RKO (cell line): Measurements from ENCODE around the gene ATCAY.

Source experiments
- DNase-seq: peaks from one replicate; pipeline ENCODE4 v3.0.0-alpha.2; 2016; ENCODE audit warnings: low spot score

The ATCAY gene

GRCh38 chr19:3880471-3881271 is at the start of gene ATCAY:
ATCAY (plus strand) TSS chr19:3880685; CDS start chr19:3885768, 5,083 bp downstream.
- DNase-seq: no peak

- no peak for DNase-seq
Observed at GRCh38 chr19:3831601-3832000, 48.9 kb upstream of the ATCAY start.

DNA sequence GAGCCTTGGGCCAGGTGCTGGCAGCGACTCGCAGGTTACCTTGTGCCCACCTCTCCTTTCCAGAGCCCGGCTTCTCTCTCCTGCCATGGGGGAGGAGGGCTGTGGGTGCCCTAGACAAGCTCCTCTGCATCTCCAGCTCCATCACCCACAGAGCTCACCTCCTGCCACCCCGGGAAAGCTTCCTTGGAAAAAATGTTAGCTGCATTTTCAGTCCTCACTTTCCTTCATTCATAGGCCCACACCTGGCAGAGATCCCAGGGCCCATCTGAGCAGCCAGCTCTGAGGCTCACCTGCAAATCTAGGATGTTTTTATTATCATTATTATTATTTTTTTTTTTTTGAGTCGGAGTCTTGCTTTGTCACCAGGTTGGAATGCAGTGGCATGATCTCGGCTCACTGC is 48.5 kb upstream of the ATCAY start:
- no peak for DNase-seq

GRCh38 chr19:3833578-3834348 is 46.7 kb upstream of the ATCAY start:
- DNase-seq: no peak

DNA sequence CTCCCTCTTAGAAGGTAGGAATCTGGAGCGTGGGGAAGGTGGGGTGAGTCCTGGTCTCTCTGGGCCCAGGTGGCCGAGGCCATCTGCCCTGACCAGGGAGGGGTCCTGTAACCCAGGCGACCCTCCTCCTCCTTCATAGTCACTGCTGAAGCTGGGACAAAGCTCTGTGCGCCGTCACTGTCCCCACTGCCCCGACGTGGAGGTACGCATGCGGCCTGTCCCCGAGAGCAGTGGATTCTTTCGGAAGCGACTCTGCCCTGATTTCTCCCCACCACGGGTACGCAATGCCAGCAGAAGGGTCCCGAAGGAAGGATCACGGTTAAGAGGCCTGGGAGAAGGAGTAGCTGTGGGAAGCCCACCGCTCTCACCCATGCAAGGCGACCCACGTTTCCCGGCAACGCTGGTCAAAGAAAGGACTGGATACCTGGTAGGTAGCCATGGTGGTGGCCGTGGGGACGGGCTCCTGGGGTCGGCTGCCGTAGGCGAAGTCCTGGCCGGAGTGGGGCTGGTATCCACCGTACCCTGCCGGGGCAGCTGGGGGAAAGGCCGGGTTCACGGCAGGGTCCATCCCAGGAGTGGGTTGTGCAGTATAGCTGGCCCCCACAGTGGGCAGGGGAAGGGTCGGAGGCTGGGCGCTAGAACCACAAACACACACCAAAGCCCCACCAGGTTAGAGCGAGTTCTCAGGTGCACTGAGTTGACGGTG is 46.0 kb upstream of the ATCAY start:
- DNase-seq: no peak

DNA sequence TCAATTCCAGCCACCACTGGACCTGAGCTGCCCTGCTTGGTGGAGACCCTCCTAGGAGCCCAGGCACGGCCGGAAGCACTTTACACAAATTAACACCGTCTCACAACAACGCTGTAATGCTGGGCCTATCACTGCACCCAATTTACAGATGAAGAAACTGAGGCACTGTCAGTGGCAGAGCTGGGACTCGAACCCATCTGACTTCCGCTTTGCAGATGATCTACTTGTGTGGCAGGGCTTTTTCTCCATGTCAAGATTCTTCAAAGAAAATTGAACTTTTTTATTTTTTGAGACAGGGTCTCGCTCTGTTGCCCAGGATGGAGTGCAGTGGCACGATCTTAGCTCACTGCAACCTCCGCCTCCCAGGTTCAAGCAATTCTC is 45.4 kb upstream of the ATCAY start:
- DNase-seq: no peak

- DNase-seq: no peak
Observed at GRCh38 chr19:3836887-3837286, 43.6 kb upstream of the ATCAY start.

GRCh38 chr19:3837332-3837731 is 43.2 kb upstream of the ATCAY start:
- no peak for DNase-seq

GRCh38 chr19:3837922-3838321 is 42.6 kb upstream of the ATCAY start:
- no peak for DNase-seq

DNA sequence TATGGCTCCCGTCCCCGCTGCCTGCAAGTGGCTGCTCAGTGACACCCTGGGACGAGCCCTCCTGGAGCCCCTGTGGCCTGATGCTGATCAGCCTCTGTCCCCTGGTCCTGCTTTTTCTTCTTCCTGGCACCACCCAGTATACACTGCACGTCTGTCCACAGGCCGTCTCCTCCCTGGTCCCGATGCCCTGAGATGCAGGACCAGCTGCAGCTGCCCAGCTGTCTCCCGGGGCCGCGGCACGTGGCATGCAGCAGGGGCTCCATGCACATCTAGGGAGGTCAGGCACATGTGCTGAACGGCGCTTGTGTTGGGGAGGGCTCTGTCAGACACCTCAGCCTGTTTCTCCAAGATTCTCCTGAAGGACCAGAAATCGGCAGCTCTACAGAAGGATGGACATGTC is 41.8 kb upstream of the ATCAY start:
- DNase-seq: no peak

DNA sequence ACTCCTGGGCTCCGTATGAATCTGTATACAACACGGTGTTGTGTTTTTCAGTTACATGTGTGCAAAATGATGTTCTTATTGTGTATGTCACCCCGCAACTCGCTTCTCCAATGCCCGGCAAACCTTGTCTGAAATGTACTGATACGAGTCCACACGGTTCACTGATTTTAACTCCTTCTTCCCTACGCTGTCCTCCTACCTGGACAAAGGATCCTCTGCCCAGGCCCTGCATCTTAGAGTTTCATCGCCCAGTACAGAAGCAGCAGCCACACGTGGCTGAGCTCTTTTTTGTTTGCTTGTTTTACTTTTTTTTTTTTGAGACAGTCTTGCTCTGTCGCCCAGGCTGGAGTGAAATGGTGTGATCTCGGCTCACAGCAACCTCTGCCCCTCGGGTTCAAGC is 40.5 kb upstream of the ATCAY start:
- DNase-seq: no peak

GRCh38 chr19:3840804-3841203 is 39.7 kb upstream of the ATCAY start:
- DNase-seq: no peak

DNA sequence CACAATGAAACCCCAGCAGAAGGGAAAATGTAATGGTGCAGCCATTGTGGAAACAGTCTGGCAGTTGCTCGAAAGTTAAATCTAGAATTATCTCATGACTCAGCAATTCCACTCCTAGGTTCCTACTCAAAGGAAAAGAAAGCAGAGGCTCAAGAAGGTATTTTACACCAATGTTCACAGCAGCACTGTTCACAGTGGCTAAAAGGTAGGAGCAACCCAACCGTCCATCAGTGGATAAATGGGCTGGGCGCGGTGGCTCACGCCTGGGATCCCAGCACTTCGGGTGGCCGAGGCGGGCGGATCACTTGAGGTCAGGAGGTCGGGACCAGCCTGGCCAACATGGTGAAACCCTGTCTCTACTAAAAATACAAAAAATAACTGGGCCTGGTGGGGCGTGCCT is 37.5 kb upstream of the ATCAY start:
- no peak for DNase-seq

DNA sequence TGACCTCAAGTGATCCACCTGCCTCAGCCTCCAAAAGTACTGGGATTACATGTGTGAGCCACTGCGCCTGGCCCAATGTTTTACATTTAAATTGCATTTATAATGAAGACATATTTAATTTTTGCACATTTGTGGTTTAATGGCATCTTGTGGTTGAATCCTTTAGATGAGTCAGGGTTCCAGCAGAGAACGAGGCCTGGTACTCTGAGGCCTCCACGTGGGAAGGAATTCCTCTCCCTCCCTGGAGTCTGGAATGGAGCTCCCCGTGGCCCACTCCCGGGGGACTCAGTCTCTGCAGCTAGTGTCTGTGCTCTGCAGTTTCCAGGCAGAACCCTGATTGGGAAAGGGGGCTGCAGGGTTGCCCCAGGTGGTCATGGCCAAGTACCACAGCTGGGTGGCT is 35.9 kb upstream of the ATCAY start:
- DNase-seq: no peak

GRCh38 chr19:3849092-3849491 is 31.4 kb upstream of the ATCAY start:
- DNase-seq: peak; percentile 60

DNA sequence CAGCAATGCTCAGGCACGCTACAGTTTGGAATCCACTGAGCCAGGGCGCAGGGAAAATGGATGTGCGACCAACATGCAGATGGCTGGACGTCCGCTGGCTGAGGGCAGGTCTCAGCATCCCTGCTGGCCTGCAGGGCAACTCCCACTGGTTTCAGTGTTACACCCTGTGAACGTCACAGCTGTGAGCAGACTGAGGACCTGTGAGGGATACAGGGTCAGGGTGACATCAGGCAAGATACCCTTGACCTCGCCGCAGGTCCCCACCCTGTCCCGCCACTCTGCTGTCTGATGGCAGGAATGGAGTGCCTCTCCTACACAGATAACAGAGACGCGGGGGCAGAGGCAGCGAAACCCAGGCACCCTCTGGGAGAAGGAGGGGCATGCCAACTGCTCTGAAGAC is 30.7 kb upstream of the ATCAY start:
- no peak for DNase-seq

DNA sequence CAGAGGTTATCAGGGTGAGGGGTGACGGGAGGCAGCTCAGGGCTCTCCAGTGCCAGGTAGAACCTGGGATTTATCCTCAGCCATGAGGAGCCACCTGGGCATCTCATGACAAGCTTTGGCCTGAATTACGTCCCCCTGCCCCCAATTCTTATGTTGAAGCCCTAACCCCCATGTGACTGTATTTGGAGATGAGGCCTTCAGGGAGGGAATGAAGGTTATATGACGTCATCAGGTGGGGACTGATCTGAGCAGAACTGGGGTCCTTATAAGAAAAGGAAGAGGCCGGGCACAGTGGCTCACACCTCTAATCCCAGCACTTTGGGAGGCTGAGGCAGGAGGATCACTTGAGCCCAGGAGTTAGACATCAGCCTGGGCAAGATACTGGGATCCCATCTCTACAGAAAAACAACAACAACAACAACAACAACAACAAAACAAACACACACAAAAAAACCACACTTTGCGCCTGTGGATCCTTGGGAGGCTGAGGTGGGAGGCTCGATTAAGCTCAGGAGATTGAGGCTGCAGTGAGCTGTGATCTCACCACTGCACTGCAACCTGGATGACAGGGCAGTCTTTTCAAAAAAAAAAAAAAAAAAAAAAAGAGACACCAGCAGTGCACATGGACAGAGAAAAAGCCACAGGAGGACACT is 30.0 kb upstream of the ATCAY start:
- DNase-seq: no peak

DNA sequence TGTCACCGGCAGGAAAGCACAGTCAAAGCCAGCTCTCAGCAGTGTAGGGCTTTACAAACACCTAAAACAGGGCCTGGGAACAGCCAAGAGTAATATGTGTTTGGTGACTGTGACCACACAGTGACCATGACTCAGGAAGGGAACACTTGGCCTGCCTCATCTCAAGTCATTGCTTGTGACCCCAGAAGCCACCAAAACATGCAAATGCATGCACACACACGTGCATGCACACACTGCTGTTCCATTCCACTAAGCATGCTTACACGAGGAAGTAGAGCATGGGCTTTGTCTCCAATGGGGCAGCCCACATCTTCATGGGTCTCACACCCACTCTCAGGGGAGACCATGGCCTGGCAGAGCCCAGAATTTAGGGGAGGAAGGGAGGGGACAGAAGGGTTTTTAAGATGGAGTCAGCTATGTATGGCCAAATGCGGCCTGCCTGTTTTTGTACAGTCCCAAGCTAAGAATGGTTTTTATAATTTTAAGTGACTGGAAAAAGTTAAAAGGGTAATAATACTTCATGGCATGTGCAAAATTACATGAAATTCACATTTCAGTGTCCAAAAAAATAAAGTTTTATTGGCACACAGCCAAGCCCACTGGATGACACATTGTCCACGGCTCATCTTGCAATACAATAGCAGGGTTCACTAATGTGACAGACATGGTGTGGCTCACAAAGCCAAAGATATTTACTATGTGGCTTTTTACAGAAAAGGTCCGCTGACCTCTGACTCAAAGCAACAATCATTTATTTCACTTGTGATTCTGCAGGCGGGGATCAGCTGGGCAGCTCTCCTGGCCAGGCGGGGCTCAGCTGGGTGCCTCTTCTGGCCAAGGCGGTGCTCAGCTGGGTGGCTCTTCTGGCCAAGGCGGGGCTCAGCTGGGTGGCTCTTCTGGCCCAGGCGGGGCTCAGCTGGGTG is 29.0 kb upstream of the ATCAY start:
- DNase-seq: no peak

- no peak for DNase-seq
Observed at GRCh38 chr19:3852177-3852511, 28.3 kb upstream of the ATCAY start.

DNA sequence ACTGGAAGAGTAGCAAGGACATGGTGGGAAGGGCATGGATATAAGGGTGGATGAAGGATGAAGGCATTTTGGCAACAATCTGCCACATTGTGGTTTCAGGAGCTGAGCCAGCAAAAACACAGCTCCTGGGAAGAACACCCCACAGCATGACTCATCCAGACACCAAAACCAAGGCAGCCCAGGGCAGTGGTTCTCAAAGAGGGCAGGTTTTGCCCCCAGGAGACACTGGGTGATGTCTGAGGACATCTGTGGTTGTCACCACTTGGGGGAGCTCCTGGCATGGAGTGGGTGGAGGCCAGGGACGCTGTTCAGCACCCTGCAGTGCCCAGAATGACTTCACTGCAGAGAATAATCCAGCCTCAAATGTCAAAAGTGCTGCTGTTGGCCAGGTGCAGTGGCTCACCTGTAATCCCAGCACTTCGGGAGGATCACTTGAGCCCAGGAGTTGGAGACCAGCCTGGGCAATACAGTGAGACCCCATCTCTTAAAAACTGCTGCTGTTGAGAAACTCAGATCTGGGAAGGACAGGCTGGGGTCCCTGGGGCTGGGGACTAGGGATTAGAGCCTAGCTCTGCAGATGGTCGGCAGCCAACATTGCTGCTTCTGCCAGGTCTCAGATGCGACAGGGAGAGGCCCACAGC is 27.8 kb upstream of the ATCAY start:
- DNase-seq: peak; percentile 54

DNA sequence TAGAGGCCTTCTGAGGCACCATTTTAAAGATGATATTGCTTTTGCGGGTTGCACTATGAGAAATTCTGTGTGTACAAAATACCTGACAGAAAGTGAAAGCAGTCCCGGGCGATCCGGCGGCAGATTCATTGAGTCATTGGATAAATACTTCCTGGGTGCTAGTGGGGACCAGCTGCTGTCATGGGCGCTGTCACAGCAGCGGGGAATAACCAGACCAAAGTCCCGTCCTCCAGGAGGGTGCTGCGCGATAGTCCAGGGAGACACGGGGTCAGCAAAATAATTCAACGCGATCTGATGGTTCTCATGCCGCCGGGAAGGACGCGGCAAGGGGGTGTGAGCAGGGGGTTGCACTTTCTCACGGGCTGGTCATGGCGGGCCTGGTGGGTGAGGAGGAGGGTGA is 25.2 kb upstream of the ATCAY start:
- DNase-seq: peak; percentile 37
